ENCODE results near the gene SLC17A9. TPM values are rescaled to one million over a fixed set of nuclear protein-coding genes. Genes with fewer than 3 reads are reported as not detected.

Gene SLC17A9
- total RNA-seq, 1 donor from 2014 or later, result not detected

GRCh38 chr20:62966212-62967148 lies 14.0 kb downstream of the SLC17A9 start:
- Histone ChIP-seq H3K27me3 (ENCODE audit: control insufficient read depth in 3 of 3, insufficient read depth in 3 of 3, low read length in 3 of 3) (peaks cover 21 to 32% (median 29%) of the 10 kb centered on the region in 3 donors), H3K27ac (ENCODE audit: low read depth, low read length) (no peak overlapping the region), H3K4me3 (ENCODE audit: low read length in 3 of 3) (no peak overlapping the region)

GRCh38 chr20:62967149-62967501 lies 14.6 kb downstream of the SLC17A9 start:
- H3K36me3 ChIP-seq (ENCODE audit: control insufficient read depth in 3 of 3, insufficient read depth in 3 of 3, low read length in 3 of 3), result no peaks in the 10 kb centered on the region
- H3K4me1 ChIP-seq (ENCODE audit: control insufficient read depth in 3 of 3, insufficient read depth in 3 of 3, low read length in 3 of 3), result peaks cover 0 to under 1% (median 0%) of the 10 kb centered on the region in 3 donors
- H3K27ac ChIP-seq (ENCODE audit: low read depth, low read length), result no peak overlapping the region
- H3K9me3 ChIP-seq (ENCODE audit: control insufficient read depth in 3 of 3, low read length in 3 of 3), result no peaks in the 10 kb centered on the region
- H3K27me3 ChIP-seq (ENCODE audit: control insufficient read depth in 3 of 3, insufficient read depth in 3 of 3, low read length in 3 of 3), result peaks cover 28 to 39% (median 30%) of the 10 kb centered on the region in 3 donors
- no peak overlapping the region for H3K9ac ChIP-seq (ENCODE audit: low read depth in 1 of 3, low read length in 3 of 3)
- H3K4me3 ChIP-seq (ENCODE audit: low read length in 3 of 3), result no peak overlapping the region

More at GRCh38 chr20:62966212-62967148, 14.0 kb downstream of the SLC17A9 start:
- Histone ChIP-seq H3K4me1 (ENCODE audit: control insufficient read depth in 3 of 3, insufficient read depth in 3 of 3, low read length in 3 of 3) (no peaks in the 10 kb centered on the region), H3K36me3 (ENCODE audit: control insufficient read depth in 3 of 3, insufficient read depth in 3 of 3, low read length in 3 of 3) (no peaks in the 10 kb centered on the region), H3K9me3 (ENCODE audit: control insufficient read depth in 3 of 3, low read length in 3 of 3) (no peaks in the 10 kb centered on the region), H3K9ac (ENCODE audit: low read depth in 1 of 3, low read length in 3 of 3) (no peak overlapping the region)

- Histone ChIP-seq H3K9ac (ENCODE audit: low read depth in 1 of 3, low read length in 3 of 3) (no peak overlapping the region), H3K4me1 (ENCODE audit: control insufficient read depth in 3 of 3, insufficient read depth in 3 of 3, low read length in 3 of 3) (peaks cover 3 to 7% (median 4%) of the 10 kb centered on the region in 3 donors), H3K27ac (ENCODE audit: low read depth, low read length) (no peak overlapping the region), H3K27me3 (ENCODE audit: control insufficient read depth in 3 of 3, insufficient read depth in 3 of 3, low read length in 3 of 3) (peaks cover 34 to 45% (median 37%) of the 10 kb centered on the region in 3 donors), H3K9me3 (ENCODE audit: control insufficient read depth in 3 of 3, low read length in 3 of 3) (no peaks in the 10 kb centered on the region), H3K4me3 (ENCODE audit: low read length in 3 of 3) (no peak overlapping the region), H3K36me3 (ENCODE audit: control insufficient read depth in 3 of 3, insufficient read depth in 3 of 3, low read length in 3 of 3) (no peaks in the 10 kb centered on the region)
These were observed 15.3 kb downstream of the SLC17A9 start for GRCh38 chr20:62967628-62968351.

GRCh38 chr20:62968378-62969178 lies 16.1 kb downstream of the SLC17A9 start:
- Histone ChIP-seq H3K4me1 (ENCODE audit: control insufficient read depth in 3 of 3, insufficient read depth in 3 of 3, low read length in 3 of 3) (peaks cover 3 to 10% (median 5%) of the 10 kb centered on the region in 3 donors), H3K4me3 (ENCODE audit: low read length in 3 of 3) (no peak overlapping the region), H3K36me3 (ENCODE audit: control insufficient read depth in 3 of 3, insufficient read depth in 3 of 3, low read length in 3 of 3) (no peaks in the 10 kb centered on the region), H3K27ac (ENCODE audit: low read depth, low read length) (no peak overlapping the region), H3K27me3 (ENCODE audit: control insufficient read depth in 3 of 3, insufficient read depth in 3 of 3, low read length in 3 of 3) (peaks cover 39 to 53% (median 45%) of the 10 kb centered on the region in 3 donors), H3K9me3 (ENCODE audit: control insufficient read depth in 3 of 3, low read length in 3 of 3) (no peaks in the 10 kb centered on the region), H3K9ac (ENCODE audit: low read depth in 1 of 3, low read length in 3 of 3) (no peak overlapping the region)

GRCh38 chr20:62969179-62969760 lies 16.8 kb downstream of the SLC17A9 start:
- peaks cover 43 to 59% (median 51%) of the 10 kb centered on the region in 3 donors for H3K27me3 ChIP-seq (ENCODE audit: control insufficient read depth in 3 of 3, insufficient read depth in 3 of 3, low read length in 3 of 3)
- no peaks in the 10 kb centered on the region for H3K36me3 ChIP-seq (ENCODE audit: control insufficient read depth in 3 of 3, insufficient read depth in 3 of 3, low read length in 3 of 3)
- peaks cover 3 to 10% (median 5%) of the 10 kb centered on the region in 3 donors for H3K4me1 ChIP-seq (ENCODE audit: control insufficient read depth in 3 of 3, insufficient read depth in 3 of 3, low read length in 3 of 3)

GRCh38 chr20:62969939-62970306 lies 17.4 kb downstream of the SLC17A9 start:
- Histone ChIP-seq H3K27me3 (ENCODE audit: control insufficient read depth in 3 of 3, insufficient read depth in 3 of 3, low read length in 3 of 3) (peaks cover 49 to 66% (median 54%) of the 10 kb centered on the region in 3 donors), H3K4me3 (ENCODE audit: low read length in 3 of 3) (no peak overlapping the region), H3K9ac (ENCODE audit: low read depth in 1 of 3, low read length in 3 of 3) (no peak overlapping the region), H3K4me1 (ENCODE audit: control insufficient read depth in 3 of 3, insufficient read depth in 3 of 3, low read length in 3 of 3) (peaks cover 3 to 10% (median 5%) of the 10 kb centered on the region in 3 donors), H3K36me3 (ENCODE audit: control insufficient read depth in 3 of 3, insufficient read depth in 3 of 3, low read length in 3 of 3) (no peaks in the 10 kb centered on the region), H3K9me3 (ENCODE audit: control insufficient read depth in 3 of 3, low read length in 3 of 3) (no peaks in the 10 kb centered on the region), H3K27ac (ENCODE audit: low read depth, low read length) (no peak overlapping the region)

More at GRCh38 chr20:62969179-62969760, 16.8 kb downstream of the SLC17A9 start:
- no peak overlapping the region for H3K27ac ChIP-seq (ENCODE audit: low read depth, low read length)
- no peaks in the 10 kb centered on the region for H3K9me3 ChIP-seq (ENCODE audit: control insufficient read depth in 3 of 3, low read length in 3 of 3)
- H3K4me3 ChIP-seq (ENCODE audit: low read length in 3 of 3), result no peak overlapping the region
- H3K9ac ChIP-seq (ENCODE audit: low read depth in 1 of 3, low read length in 3 of 3), result no peak overlapping the region

- Histone ChIP-seq H3K9ac (ENCODE audit: low read depth in 1 of 3, low read length in 3 of 3) (no peak overlapping the region), H3K4me3 (ENCODE audit: low read length in 3 of 3) (no peak overlapping the region), H3K4me1 (ENCODE audit: control insufficient read depth in 3 of 3, insufficient read depth in 3 of 3, low read length in 3 of 3) (peaks cover 3 to 10% (median 5%) of the 10 kb centered on the region in 3 donors), H3K9me3 (ENCODE audit: control insufficient read depth in 3 of 3, low read length in 3 of 3) (no peaks in the 10 kb centered on the region), H3K36me3 (ENCODE audit: control insufficient read depth in 3 of 3, insufficient read depth in 3 of 3, low read length in 3 of 3) (no peaks in the 10 kb centered on the region), H3K27ac (ENCODE audit: low read depth, low read length) (no peak overlapping the region), H3K27me3 (ENCODE audit: control insufficient read depth in 3 of 3, insufficient read depth in 3 of 3, low read length in 3 of 3) (peaks cover 56 to 72% (median 59%) of the 10 kb centered on the region in 3 donors)
These were observed 18.1 kb downstream of the SLC17A9 start for GRCh38 chr20:62970307-62971210.

- H3K4me1 ChIP-seq (ENCODE audit: control insufficient read depth in 3 of 3, insufficient read depth in 3 of 3, low read length in 3 of 3), result peaks cover 3 to 10% (median 5%) of the 10 kb centered on the region in 3 donors
- H3K27ac ChIP-seq (ENCODE audit: low read depth, low read length), result no peak overlapping the region
- no peaks in the 10 kb centered on the region for H3K36me3 ChIP-seq (ENCODE audit: control insufficient read depth in 3 of 3, insufficient read depth in 3 of 3, low read length in 3 of 3)
- no peak overlapping the region for H3K9ac ChIP-seq (ENCODE audit: low read depth in 1 of 3, low read length in 3 of 3)
- H3K4me3 ChIP-seq (ENCODE audit: low read length in 3 of 3), result no peak overlapping the region
- H3K9me3 ChIP-seq (ENCODE audit: control insufficient read depth in 3 of 3, low read length in 3 of 3), result no peaks in the 10 kb centered on the region
- H3K27me3 ChIP-seq (ENCODE audit: control insufficient read depth in 3 of 3, insufficient read depth in 3 of 3, low read length in 3 of 3), result peaks cover 64 to 80% (median 67%) of the 10 kb centered on the region in 3 donors
These were observed 18.9 kb downstream of the SLC17A9 start for GRCh38 chr20:62971211-62971949.

Data from skeletal muscle tissue (tissue), 4 donors.